Measurements from ENCODE around the gene WSCD2.
A peak's percentile ranks its signal among the peaks of the same experiment; 100 is the strongest.

WSCD2 gene

DNA sequence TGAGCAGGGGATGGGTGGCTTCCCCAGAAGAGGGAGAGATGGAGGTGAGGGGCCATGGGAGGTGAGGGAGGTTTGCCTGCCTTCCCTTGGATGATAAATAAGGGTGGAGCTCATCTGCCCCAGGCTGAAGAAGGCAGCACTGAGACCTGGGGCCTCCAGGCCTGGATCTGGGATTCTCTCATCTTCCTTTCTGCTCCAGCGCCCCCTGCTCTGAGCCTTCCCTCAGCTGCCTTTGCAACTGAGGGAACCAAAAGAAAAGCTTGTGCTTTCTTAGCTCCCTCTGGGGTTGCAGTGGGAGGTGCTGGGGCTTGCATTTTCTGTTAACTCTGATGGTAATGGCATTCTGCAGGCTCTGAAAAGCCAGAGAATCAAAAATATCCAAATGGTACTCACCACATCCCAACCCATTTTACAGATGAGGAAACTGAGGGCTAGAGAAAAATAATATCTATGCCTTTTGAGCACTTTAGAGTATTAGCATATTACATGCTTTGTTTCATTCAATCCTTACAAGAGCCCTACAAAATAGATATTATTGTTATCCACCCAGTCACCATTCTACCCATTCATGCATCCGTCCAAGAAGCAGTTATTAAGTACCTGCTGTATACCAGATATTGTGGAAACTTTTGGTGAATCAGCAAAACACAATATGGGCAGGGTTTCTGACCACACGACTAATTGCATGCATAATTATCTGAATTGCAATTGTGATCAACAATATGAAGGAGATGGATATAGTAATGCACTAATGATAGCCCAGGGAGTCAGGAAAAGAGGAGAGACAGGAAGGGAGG is 102.2 kb downstream of the WSCD2 start:
- H3K4me3 ChIP-seq (ENCODE audit: low read depth, low read length), result no peak overlapping the region
- TF ChIP-seq, protein P1, sequence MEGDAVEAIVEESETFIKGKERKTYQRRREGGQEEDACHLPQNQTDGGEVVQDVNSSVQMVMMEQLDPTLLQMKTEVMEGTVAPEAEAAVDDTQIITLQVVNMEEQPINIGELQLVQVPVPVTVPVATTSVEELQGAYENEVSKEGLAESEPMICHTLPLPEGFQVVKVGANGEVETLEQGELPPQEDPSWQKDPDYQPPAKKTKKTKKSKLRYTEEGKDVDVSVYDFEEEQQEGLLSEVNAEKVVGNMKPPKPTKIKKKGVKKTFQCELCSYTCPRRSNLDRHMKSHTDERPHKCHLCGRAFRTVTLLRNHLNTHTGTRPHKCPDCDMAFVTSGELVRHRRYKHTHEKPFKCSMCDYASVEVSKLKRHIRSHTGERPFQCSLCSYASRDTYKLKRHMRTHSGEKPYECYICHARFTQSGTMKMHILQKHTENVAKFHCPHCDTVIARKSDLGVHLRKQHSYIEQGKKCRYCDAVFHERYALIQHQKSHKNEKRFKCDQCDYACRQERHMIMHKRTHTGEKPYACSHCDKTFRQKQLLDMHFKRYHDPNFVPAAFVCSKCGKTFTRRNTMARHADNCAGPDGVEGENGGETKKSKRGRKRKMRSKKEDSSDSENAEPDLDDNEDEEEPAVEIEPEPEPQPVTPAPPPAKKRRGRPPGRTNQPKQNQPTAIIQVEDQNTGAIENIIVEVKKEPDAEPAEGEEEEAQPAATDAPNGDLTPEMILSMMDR (IDR thresholded peaks at IDR 0.05; ENCODE audit: control insufficient read depth, extremely low read depth, insufficient read depth), result no peak
- no peak for DNase-seq (ENCODE audit: low read depth)

DNA sequence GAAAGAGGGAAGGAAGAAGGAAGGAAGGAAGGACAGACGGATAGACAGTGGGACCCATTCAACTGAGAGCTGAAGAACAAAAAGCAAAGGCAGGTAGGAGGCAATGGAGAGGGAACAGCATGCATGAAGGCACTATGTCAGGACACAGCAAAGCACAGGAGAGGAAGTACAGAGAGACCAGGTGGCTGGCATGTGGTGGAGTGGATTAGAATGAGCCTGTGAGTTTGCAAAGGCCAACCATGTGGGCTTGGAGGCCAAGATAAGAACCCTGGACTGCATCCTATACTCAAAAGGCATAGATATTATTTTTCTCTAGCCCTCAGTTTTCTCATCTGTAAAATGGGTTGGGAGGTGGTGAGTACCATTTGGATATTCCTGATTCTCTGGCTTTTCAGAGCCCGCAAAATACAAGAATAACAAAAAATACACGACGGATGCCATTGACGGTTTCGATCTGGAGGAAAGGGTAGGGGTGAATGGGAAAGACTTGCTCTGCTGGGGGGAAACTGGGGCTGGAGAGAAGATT is 102.9 kb downstream of the WSCD2 start:
- no peak overlapping the region for H3K4me3 ChIP-seq (ENCODE audit: low read depth, low read length)
- no peak for DNase-seq (ENCODE audit: low read depth)
- TF ChIP-seq, protein P1 (IDR thresholded peaks at IDR 0.05; ENCODE audit: control insufficient read depth, extremely low read depth, insufficient read depth), result no peak

DNA sequence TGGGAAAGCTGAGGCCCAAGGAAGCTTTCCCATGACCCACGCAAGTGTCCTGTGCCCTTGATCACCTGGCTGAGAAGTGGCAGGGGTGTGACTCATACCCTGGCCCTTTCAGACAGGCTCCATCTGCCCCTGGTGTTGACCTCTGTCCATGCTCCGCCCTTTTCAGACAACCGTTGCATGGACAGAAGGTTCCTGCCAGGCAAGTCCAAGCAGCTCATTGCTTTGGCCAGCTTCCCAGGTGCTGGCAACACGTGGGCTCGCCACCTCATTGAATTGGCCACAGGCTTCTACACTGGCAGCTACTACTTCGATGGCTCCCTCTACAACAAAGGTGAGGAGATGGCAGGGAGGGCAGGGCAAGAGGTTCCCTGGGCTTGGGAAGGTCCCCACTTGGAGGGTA is 103.5 kb downstream of the WSCD2 start:
- TF ChIP-seq, protein P1 (IDR thresholded peaks at IDR 0.05; ENCODE audit: control insufficient read depth, extremely low read depth, insufficient read depth), result no peak
- H3K4me3 ChIP-seq (ENCODE audit: low read depth, low read length), result no peak overlapping the region
- DNase-seq (ENCODE audit: low read depth), result peak; percentile 54

DNA sequence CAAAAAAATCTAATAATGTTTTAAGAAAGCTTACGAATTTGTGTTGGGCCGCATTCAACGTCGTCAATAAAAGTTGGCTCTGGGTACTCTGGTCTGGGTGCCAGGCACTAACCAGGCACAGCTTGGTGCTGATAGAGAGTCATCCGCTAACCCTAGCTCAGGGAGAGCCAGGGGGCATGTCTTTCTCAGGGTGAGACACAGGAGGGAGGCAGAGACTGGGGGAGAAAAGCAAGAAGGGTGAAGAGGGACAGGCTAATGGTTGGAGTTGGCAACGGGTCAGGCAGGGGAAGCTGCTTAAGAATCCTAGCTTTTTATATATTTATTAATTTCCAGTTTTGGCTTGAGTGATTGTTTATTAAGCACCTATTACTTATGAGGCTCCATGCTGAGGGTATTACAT is 105.1 kb downstream of the WSCD2 start:
- TF ChIP-seq, protein P1 (IDR thresholded peaks at IDR 0.05; ENCODE audit: control insufficient read depth, extremely low read depth, insufficient read depth), result no peak
- no peak overlapping the region for H3K4me3 ChIP-seq (ENCODE audit: low read depth, low read length)
- no peak for DNase-seq (ENCODE audit: low read depth)

DNA sequence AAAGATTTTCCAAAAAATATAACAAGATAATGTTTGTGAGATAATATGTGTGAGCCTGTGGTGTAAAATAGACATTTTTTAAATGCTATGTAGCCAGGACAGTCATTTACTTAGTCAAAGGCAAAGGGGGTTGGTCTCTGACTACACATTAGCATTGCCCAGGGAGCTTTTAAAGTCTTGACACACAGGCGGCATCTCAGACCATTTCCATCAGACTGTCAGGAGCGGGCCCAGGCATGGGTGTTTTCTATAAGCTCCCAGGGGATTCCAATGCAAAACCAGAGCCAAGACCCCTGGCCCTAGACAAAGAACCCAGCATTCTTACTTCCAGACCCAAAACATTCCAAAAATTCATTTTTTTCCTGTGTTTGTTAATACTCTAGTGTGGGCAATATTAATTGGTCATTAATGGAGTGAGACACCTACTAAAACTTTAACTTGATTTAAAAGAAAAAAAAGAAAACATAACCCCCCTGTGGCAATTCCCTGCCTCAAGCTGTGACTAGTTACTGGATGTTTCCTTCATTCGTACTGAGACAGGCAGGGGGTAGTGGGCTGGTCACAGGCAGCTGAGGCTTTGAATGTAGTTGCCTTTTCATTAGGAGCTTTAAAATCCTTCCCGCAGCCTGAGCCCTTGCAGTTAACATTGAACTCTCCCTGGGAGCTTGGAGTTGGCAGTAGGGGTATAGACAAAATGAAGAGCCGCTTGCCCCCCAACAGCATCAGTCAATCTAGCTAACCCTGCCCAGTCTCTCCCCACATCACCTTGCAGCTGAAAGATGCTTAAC is 106.3 kb downstream of the WSCD2 start:
- no peak for DNase-seq (ENCODE audit: low read depth)
- TF ChIP-seq, protein P1 (IDR thresholded peaks at IDR 0.05; ENCODE audit: control insufficient read depth, extremely low read depth, insufficient read depth), result no peak

DNA sequence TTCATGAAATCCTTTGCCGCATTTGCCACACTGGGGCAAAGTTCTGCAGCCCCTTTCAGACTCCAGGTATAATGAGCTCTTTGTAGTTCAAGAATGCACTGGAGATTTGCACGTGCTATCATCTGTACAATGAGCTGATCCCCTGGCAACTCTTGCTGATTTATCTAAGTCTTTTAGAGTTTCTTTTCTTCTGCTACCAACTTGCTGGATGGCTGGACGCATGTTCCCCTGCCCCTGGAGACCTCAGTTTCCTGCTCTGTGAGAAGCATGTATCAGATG is 106.8 kb downstream of the WSCD2 start:
- no peak overlapping the region for H3K4me3 ChIP-seq (ENCODE audit: low read depth, low read length)
- TF ChIP-seq, protein P1 (IDR thresholded peaks at IDR 0.05; ENCODE audit: control insufficient read depth, extremely low read depth, insufficient read depth), result no peak
- DNase-seq (ENCODE audit: low read depth), result no peak

More for the DNA sequence above, 106.3 kb downstream of the WSCD2 start:
- H3K4me3 ChIP-seq (ENCODE audit: low read depth, low read length), result no peak overlapping the region

All from LNCaP clone FGC (cell line).